Measurements from ENCODE around the gene SHISA6.

Gene SHISA6

GRCh38 chr17:11366272-11366850 is 125.3 kb downstream of the SHISA6 start:
- TF ChIP-seq TAF1 (IDR thresholded peaks at IDR 0.05; ENCODE audit: borderline replicate concordance, insufficient read depth, low read length), result no peak
- TF ChIP-seq REST (IDR thresholded peaks at IDR 0.05; ENCODE audit: insufficient read depth in 1 of 2, low read depth in 2 of 2, low read length in 2 of 2), result no peak
- no peak for TF ChIP-seq FOXP2 (optimal IDR thresholded peaks at IDR 0.05; ENCODE audit: borderline replicate concordance, extremely low read depth, extremely low read length, insufficient read depth)
- no peak for TF ChIP-seq POLR2AphosphoS5 (IDR thresholded peaks at IDR 0.05; ENCODE audit: low read depth, low read length)
- TF ChIP-seq SIN3A (IDR thresholded peaks at IDR 0.05; ENCODE audit: borderline replicate concordance, insufficient read depth, low read length), result no peak

GRCh38 chr17:11369575-11369974 is 128.6 kb downstream of the SHISA6 start:
- no peak for TF ChIP-seq TAF1 (IDR thresholded peaks at IDR 0.05; ENCODE audit: borderline replicate concordance, insufficient read depth, low read length)
- TF ChIP-seq FOXP2 (optimal IDR thresholded peaks at IDR 0.05; ENCODE audit: borderline replicate concordance, extremely low read depth, extremely low read length, insufficient read depth), result no peak
- no peak for TF ChIP-seq POLR2AphosphoS5 (IDR thresholded peaks at IDR 0.05; ENCODE audit: low read depth, low read length)

- TF ChIP-seq FOXP2 (optimal IDR thresholded peaks at IDR 0.05; ENCODE audit: borderline replicate concordance, extremely low read depth, extremely low read length, insufficient read depth), result no peak
- TF ChIP-seq POLR2AphosphoS5 (IDR thresholded peaks at IDR 0.05; ENCODE audit: low read depth, low read length), result no peak
- no peak for TF ChIP-seq REST (IDR thresholded peaks at IDR 0.05; ENCODE audit: insufficient read depth in 1 of 2, low read depth in 2 of 2, low read length in 2 of 2)
- no peak for TF ChIP-seq SIN3A (IDR thresholded peaks at IDR 0.05; ENCODE audit: borderline replicate concordance, insufficient read depth, low read length)
- TF ChIP-seq TAF1 (IDR thresholded peaks at IDR 0.05; ENCODE audit: borderline replicate concordance, insufficient read depth, low read length), result no peak
Observed at GRCh38 chr17:11372692-11373091, 131.7 kb downstream of the SHISA6 start.

- no peak for TF ChIP-seq TAF1 (IDR thresholded peaks at IDR 0.05; ENCODE audit: borderline replicate concordance, insufficient read depth, low read length)
- no peak for TF ChIP-seq POLR2AphosphoS5 (IDR thresholded peaks at IDR 0.05; ENCODE audit: low read depth, low read length)
- no peak for TF ChIP-seq REST (IDR thresholded peaks at IDR 0.05; ENCODE audit: insufficient read depth in 1 of 2, low read depth in 2 of 2, low read length in 2 of 2)
- no peak for TF ChIP-seq FOXP2 (optimal IDR thresholded peaks at IDR 0.05; ENCODE audit: borderline replicate concordance, extremely low read depth, extremely low read length, insufficient read depth)
- no peak for TF ChIP-seq SIN3A (IDR thresholded peaks at IDR 0.05; ENCODE audit: borderline replicate concordance, insufficient read depth, low read length)
Observed at GRCh38 chr17:11378506-11378905, 137.5 kb downstream of the SHISA6 start.

GRCh38 chr17:11380761-11381160 is 139.7 kb downstream of the SHISA6 start:
- no peak for TF ChIP-seq POLR2AphosphoS5 (IDR thresholded peaks at IDR 0.05; ENCODE audit: low read depth, low read length)

GRCh38 chr17:11383157-11383556 is 142.1 kb downstream of the SHISA6 start:
- TF ChIP-seq TAF1 (IDR thresholded peaks at IDR 0.05; ENCODE audit: borderline replicate concordance, insufficient read depth, low read length), result no peak
- no peak for TF ChIP-seq REST (IDR thresholded peaks at IDR 0.05; ENCODE audit: insufficient read depth in 1 of 2, low read depth in 2 of 2, low read length in 2 of 2)
- no peak for TF ChIP-seq SIN3A (IDR thresholded peaks at IDR 0.05; ENCODE audit: borderline replicate concordance, insufficient read depth, low read length)
- TF ChIP-seq POLR2AphosphoS5 (IDR thresholded peaks at IDR 0.05; ENCODE audit: low read depth, low read length), result no peak
- no peak for TF ChIP-seq FOXP2 (optimal IDR thresholded peaks at IDR 0.05; ENCODE audit: borderline replicate concordance, extremely low read depth, extremely low read length, insufficient read depth)

Measured in PFSK-1 (cell line).